CD4-positive, alpha-beta memory T cell (primary cell): ENCODE data around the gene PXYLP1. TPM values are rescaled to one million over a fixed set of nuclear protein-coding genes. Genes with fewer than 3 reads are reported as not detected.
A peak's percentile ranks its signal among the peaks of the same experiment; 100 is the strongest.

Experiments used
- CTCF ChIA-PET: fragments of 350-600 bp; sonication (Branson Sonifier 250); formaldehyde crosslinking; loops from one replicate; lab custom pipeline; 2021; ENCODE audit warnings: inconsistent platforms; ENCODE audit not compliant: partially characterized antibody; lab: Charles Lee
- POLR2A ChIA-PET: fragments of 350-600 bp; sonication (Branson Sonifier 250); formaldehyde crosslinking; loops from one replicate; lab custom pipeline; 2021; ENCODE audit not compliant: partially characterized antibody; lab: Charles Lee
- DNase-seq, 5 donors: peaks; one replicate each; pipeline versions ENCODE4 v3.0.0 to v3.0.0-alpha.2; 2020 to 2022; ENCODE audit warnings: mixed read lengths in 1 of 5
- H3K27ac ChIP-seq: one replicate; pipeline ENCODE4 v1.7.0; 2013; ENCODE audit warnings: low read depth, low read length
- H3K27me3 ChIP-seq: 2 replicates; pipeline ENCODE4 v1.7.0; 2013; ENCODE audit warnings: mild to moderate bottlenecking, low read length, moderate library complexity; ENCODE audit not compliant: insufficient read depth
- H3K36me3 ChIP-seq: 2 replicates; pipeline ENCODE4 v1.7.0; 2013; ENCODE audit warnings: mild to moderate bottlenecking, low read length, moderate library complexity; ENCODE audit not compliant: insufficient read depth
- H3K4me1 ChIP-seq: 2 replicates; pipeline ENCODE4 v1.7.0; 2013; ENCODE audit warnings: mild to moderate bottlenecking, low read length, moderate library complexity; ENCODE audit not compliant: insufficient read depth
- H3K4me3 ChIP-seq, 2 donors: one replicate each; pipeline ENCODE4 v1.7.0; 2013; ENCODE audit warnings: low read length in 2 of 2, mild to moderate bottlenecking in 1 of 2
- H3K9me3 ChIP-seq, 2 donors: one replicate each; pipeline ENCODE4 v1.7.0; 2013; ENCODE audit warnings: low read length in 2 of 2, control low read depth in 1 of 2; ENCODE audit not compliant: control insufficient read depth in 1 of 2
- H3K27ac Mint-ChIP-seq, 7 donors: one replicate each; pipeline ENCODE4 v1.8.0; 2020 to 2021; ENCODE audit warnings: mixed read lengths in 7 of 7, mild to moderate bottlenecking in 6 of 7, inconsistent platforms in 3 of 7, moderate library complexity in 3 of 7
- H3K27me3 Mint-ChIP-seq, 2 donors: one replicate each; pipeline ENCODE4 v1.8.0; 2020 to 2021; ENCODE audit warnings: mixed read lengths in 2 of 2
- H3K36me3 Mint-ChIP-seq, 2 donors: one replicate each; pipeline ENCODE4 v1.8.0; 2020 to 2021; ENCODE audit warnings: mixed read lengths in 2 of 2, inconsistent platforms in 1 of 2, mild to moderate bottlenecking in 1 of 2
- H3K4me1 Mint-ChIP-seq, 4 donors: one replicate each; pipeline ENCODE4 v1.8.0; 2020 to 2021; ENCODE audit warnings: mixed read lengths in 4 of 4, mild to moderate bottlenecking in 1 of 4
- H3K4me3 Mint-ChIP-seq, 8 donors: one replicate each; pipeline ENCODE4 v1.8.0; 2020 to 2021; ENCODE audit warnings: mixed read lengths in 8 of 8, mild to moderate bottlenecking in 7 of 8, moderate library complexity in 6 of 8, inconsistent platforms in 3 of 8
- H3K9me3 Mint-ChIP-seq, 8 donors: one replicate each; pipeline ENCODE4 v1.8.0; 2020 to 2021; ENCODE audit warnings: mixed read lengths in 8 of 8, mild to moderate bottlenecking in 5 of 8, inconsistent platforms in 3 of 8, moderate library complexity in 1 of 8
- intact Hi-C: fragments of 100-400 bp; cut with micrococcal nuclease; formaldehyde crosslinking; loops from one replicate; pipeline ENCODE4 v1.15.1; 2023
- polyA plus RNA-seq, 2 donors: library from polyadenylated mRNA; unstranded; fragments of 300-500 nt; fragmentation: Illumina TruSeq; gene quantifications; one replicate each; pipeline ENCODE4 v1.2.3, GENCODE V29; 2021
- total RNA-seq, 2 experiments: library from RNA; stranded (reverse); gene quantifications; one replicate each; pipeline ENCODE4 v1.2.3, GENCODE V29; 2021

PXYLP1 gene
- total and polyA plus RNA-seq, 4 experiments from 2014 or later: 5.2 to 22.6 (median 12.0) TPM

GRCh38 chr3:141260630-141260927, 29.0 kb downstream of the PXYLP1 start:
- Mint-ChIP-seq H3K27ac (no peak overlapping the region), H3K4me1 (peaks cover 15 to 26% (median 21%) of the 10 kb centered on the region in 4 donors), H3K4me3 (no peak overlapping the region), H3K9me3 (no peaks in the 10 kb centered on the region), H3K36me3 (peaks cover 9 to 16% of the 10 kb centered on the region in 2 donors), H3K27me3 (no peaks in the 10 kb centered on the region)
- Histone ChIP-seq H3K36me3 (no peaks in the 10 kb centered on the region), H3K4me1 (peaks cover 2% of the 10 kb centered on the region), H3K27ac (no peak overlapping the region), H3K4me3 (no peak overlapping the region), H3K27me3 (no peaks in the 10 kb centered on the region), H3K9me3 (no peaks in the 10 kb centered on the region)
- intact Hi-C loops: no loop called here
- ChIA-PET POLR2A (no interaction called here), CTCF (no interaction called here)
- no peak for DNase-seq

- DNase-seq: no peak
- H3K9me3 Mint-ChIP-seq: no peaks in the 10 kb centered on the region
- intact Hi-C loops: no loop called here
- H3K4me3 Mint-ChIP-seq: peak overlapping the region in 1 of 8 donors; percentile 7
- no peak overlapping the region for H3K27ac ChIP-seq
- H3K36me3 ChIP-seq: no peaks in the 10 kb centered on the region
- CTCF ChIA-PET: interaction anchor here (1.5 kb wide), 1 partner anchor 29 kb away, joined by 3 read pairs; the partner anchor contains the start of gene PXYLP1
- no peaks in the 10 kb centered on the region for H3K27me3 Mint-ChIP-seq
- H3K27ac Mint-ChIP-seq: peak overlapping the region in 4 of 7 donors; percentile 30 to 71 (median 55)
- H3K4me1 ChIP-seq: peaks cover 14% of the 10 kb centered on the region
- H3K4me3 ChIP-seq: no peak overlapping the region
- no peaks in the 10 kb centered on the region for H3K9me3 ChIP-seq
- no peaks in the 10 kb centered on the region for H3K27me3 ChIP-seq
- peaks cover 9 to 16% of the 10 kb centered on the region in 2 donors for H3K36me3 Mint-ChIP-seq
- peaks cover 14 to 28% (median 23%) of the 10 kb centered on the region in 4 donors for H3K4me1 Mint-ChIP-seq
- POLR2A ChIA-PET: no interaction called here
Measured at GRCh38 chr3:141261472-141262307, 30.1 kb downstream of the PXYLP1 start.

- peaks cover 13 to 16% of the 10 kb centered on the region in 2 donors for H3K36me3 Mint-ChIP-seq
Measured at GRCh38 chr3:141262308-141262705, 30.7 kb downstream of the PXYLP1 start.

GRCh38 chr3:141266186-141266585, 34.6 kb downstream of the PXYLP1 start:
- Histone ChIP-seq H3K4me1 (peaks cover 27% of the 10 kb centered on the region), H3K36me3 (no peaks in the 10 kb centered on the region), H3K4me3 (no peak overlapping the region), H3K9me3 (no peaks in the 10 kb centered on the region), H3K27me3 (no peaks in the 10 kb centered on the region), H3K27ac (peak overlapping the region; percentile 73)
- CTCF ChIA-PET: interaction anchor here (0.5 to 9.3 kb wide), 9 partner anchors 8 to 176 kb away, joined by 3 to 78 read pairs (median 5); partner anchors contain the start of gene PXYLP1
- peaks cover 7 to 12% of the 10 kb centered on the region in 2 donors for H3K36me3 Mint-ChIP-seq
- no peaks in the 10 kb centered on the region for H3K9me3 Mint-ChIP-seq
- H3K27ac Mint-ChIP-seq: peak overlapping the region; percentile 85 to 98 (median 96)
- peaks cover 21 to 60% (median 33%) of the 10 kb centered on the region in 4 donors for H3K4me1 Mint-ChIP-seq
- DNase-seq: no peak
- no peaks in the 10 kb centered on the region for H3K27me3 Mint-ChIP-seq
- H3K4me3 Mint-ChIP-seq: peak overlapping the region; percentile 22 to 94 (median 90)
- intact Hi-C loops: no loop called here
- POLR2A ChIA-PET: interaction anchor here (0.9 to 5.1 kb wide), 18 partner anchors 8 to 473 kb away, joined by 3 to 130 read pairs (median 6); partner anchors contain the start of gene PXYLP1

More at GRCh38 chr3:141262308-141262705, 30.7 kb downstream of the PXYLP1 start:
- POLR2A ChIA-PET: no interaction called here
- Mint-ChIP-seq H3K27ac (peak overlapping the region in 1 of 7 donors; percentile 31), H3K9me3 (no peaks in the 10 kb centered on the region), H3K4me3 (no peak overlapping the region), H3K27me3 (no peaks in the 10 kb centered on the region), H3K4me1 (peaks cover 19 to 34% (median 27%) of the 10 kb centered on the region in 4 donors)
- Histone ChIP-seq H3K9me3 (no peaks in the 10 kb centered on the region), H3K4me1 (peaks cover 16% of the 10 kb centered on the region), H3K36me3 (no peaks in the 10 kb centered on the region), H3K4me3 (no peak overlapping the region), H3K27me3 (no peaks in the 10 kb centered on the region), H3K27ac (no peak overlapping the region)
- CTCF ChIA-PET: interaction anchor here (1.5 kb wide), 1 partner anchor 30 kb away, joined by 3 read pairs; the partner anchor contains the start of gene PXYLP1
- intact Hi-C loops: no loop called here
- no peak for DNase-seq

- intact Hi-C loops: loop anchor here (1.0 kb wide), 2 partner anchors 12 to 36 kb away; partner anchors contain the start of gene PXYLP1
- ChIA-PET CTCF (interaction anchor here (0.8 to 9.3 kb wide), 12 partner anchors 9 to 175 kb away, joined by 3 to 78 read pairs (median 5); partner anchors contain the start of gene PXYLP1), POLR2A (interaction anchor here (0.6 to 5.1 kb wide), 27 partner anchors 7 to 530 kb away, joined by 3 to 130 read pairs (median 4); partner anchors contain the start of gene PXYLP1)
- Mint-ChIP-seq H3K27ac (peak overlapping the region; percentile 85 to 98 (median 96)), H3K36me3 (peaks cover 4 to 7% of the 10 kb centered on the region in 2 donors), H3K9me3 (no peaks in the 10 kb centered on the region), H3K4me1 (peaks cover 17 to 57% (median 29%) of the 10 kb centered on the region in 4 donors), H3K27me3 (no peaks in the 10 kb centered on the region), H3K4me3 (peak overlapping the region; percentile 88 to 99 (median 92))
- no peaks in the 10 kb centered on the region for H3K9me3 ChIP-seq
- no peaks in the 10 kb centered on the region for H3K36me3 ChIP-seq
- H3K4me3 ChIP-seq: peak overlapping the region; percentile 54 to 66
- H3K27me3 ChIP-seq: no peaks in the 10 kb centered on the region
- H3K4me1 ChIP-seq: peaks cover 27% of the 10 kb centered on the region
- H3K27ac ChIP-seq: peak overlapping the region; percentile 73
- DNase-seq: peak; percentile 51 to 68 (median 58)
Measured at GRCh38 chr3:141266797-141267555, 35.4 kb downstream of the PXYLP1 start.

- POLR2A ChIA-PET: interaction anchor here (0.6 to 5.1 kb wide), 21 partner anchors 9 to 529 kb away, joined by 3 to 130 read pairs (median 5); partner anchors contain the start of gene PXYLP1
Measured at GRCh38 chr3:141267629-141268028, 36.0 kb downstream of the PXYLP1 start.

More at GRCh38 chr3:141267629-141268028, 36.0 kb downstream of the PXYLP1 start:
- Mint-ChIP-seq H3K36me3 (peaks cover 4 to 5% of the 10 kb centered on the region in 2 donors), H3K4me1 (peaks cover 17 to 57% (median 29%) of the 10 kb centered on the region in 4 donors), H3K27ac (peak overlapping the region; percentile 85 to 98 (median 96)), H3K27me3 (no peaks in the 10 kb centered on the region), H3K9me3 (no peaks in the 10 kb centered on the region), H3K4me3 (peak overlapping the region; percentile 88 to 99 (median 92))
- Histone ChIP-seq H3K36me3 (no peaks in the 10 kb centered on the region), H3K27me3 (no peaks in the 10 kb centered on the region), H3K27ac (peak overlapping the region; percentile 73), H3K4me3 (peak overlapping the region; percentile 54 to 66), H3K9me3 (no peaks in the 10 kb centered on the region), H3K4me1 (peaks cover 27% of the 10 kb centered on the region)
- CTCF ChIA-PET: interaction anchor here (1.0 to 9.3 kb wide), 10 partner anchors 9 to 44 kb away, joined by 3 to 78 read pairs (median 6); partner anchors contain the start of gene PXYLP1
- intact Hi-C loops: loop anchor here (1.0 kb wide), 2 partner anchors 12 to 36 kb away; partner anchors contain the start of gene PXYLP1
- DNase-seq: no peak
